GM21423 (cell line): ENCODE measurements around the gene WDR90.
"Not testable (repeated sequence)": the region's sequence is repeated elsewhere in the genome, so short reads cannot be mapped to it uniquely, and the experiment has no call there.

ENCODE experiments used
- ATAC-seq: cut with Tn5 transposase; IDR thresholded peaks from one replicate; pipeline ENCODE4 v1.9.1; 2021; ENCODE audit warnings: mild to moderate bottlenecking, moderate library complexity; ENCODE audit not compliant: unreplicated experiment

WDR90 gene

DNA sequence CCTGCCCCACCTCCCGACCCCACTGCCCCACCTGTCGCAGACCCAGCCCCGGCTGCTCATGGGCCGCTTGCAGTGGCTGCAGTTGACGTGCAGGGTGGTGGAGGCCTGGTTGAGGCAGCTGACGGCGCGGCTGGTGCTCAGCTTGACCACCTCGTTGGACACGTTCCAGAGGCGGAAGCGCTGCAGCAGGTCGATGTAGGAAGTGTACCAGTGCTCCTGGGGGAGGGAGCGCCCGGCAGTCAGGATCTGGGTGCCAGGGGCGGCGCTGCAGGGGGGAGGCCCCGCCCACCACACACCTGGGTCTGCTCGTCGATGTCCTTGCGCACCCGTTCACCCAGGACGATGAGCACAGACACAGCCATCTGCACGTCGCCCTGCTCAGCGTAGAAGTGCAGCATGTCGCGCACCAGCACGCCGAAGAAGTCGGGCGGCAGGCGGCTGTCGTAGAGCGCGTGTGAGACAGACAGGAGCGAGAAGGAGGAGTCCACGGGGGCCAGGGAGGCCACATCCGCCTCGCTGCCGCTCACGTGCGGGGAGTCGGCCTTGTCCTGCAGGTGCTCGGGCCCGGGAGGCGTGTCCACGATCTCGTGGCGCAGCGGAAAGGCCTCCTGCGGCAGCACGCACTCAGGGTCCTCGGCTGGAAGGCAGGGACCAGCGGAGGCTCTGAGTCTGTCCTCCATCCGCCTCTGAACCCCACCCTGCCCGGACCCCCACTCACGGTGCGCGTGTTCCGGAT lies 36.0 kb downstream of the WDR90 start:
- ATAC-seq: no peak

DNA sequence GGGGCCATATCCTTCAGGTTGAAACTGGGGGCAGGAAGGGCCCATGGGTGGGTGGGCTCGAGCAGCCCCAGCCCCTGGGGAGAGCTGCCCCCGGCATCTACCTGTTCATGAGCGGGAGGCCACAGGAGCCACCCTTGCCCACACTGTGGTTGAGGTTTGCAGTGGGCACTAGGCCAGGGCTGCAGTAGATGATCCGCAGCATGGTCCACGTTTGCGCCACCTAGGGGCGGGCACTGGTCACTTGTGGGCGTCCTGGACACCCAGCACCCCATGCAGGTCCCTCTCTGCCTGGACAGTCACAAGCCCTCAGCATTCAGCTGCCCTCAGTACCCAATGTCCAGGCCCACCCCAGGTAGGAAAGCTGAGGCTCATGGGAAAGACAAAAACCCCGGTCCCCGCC lies 36.8 kb downstream of the WDR90 start:
- no peak for ATAC-seq

DNA sequence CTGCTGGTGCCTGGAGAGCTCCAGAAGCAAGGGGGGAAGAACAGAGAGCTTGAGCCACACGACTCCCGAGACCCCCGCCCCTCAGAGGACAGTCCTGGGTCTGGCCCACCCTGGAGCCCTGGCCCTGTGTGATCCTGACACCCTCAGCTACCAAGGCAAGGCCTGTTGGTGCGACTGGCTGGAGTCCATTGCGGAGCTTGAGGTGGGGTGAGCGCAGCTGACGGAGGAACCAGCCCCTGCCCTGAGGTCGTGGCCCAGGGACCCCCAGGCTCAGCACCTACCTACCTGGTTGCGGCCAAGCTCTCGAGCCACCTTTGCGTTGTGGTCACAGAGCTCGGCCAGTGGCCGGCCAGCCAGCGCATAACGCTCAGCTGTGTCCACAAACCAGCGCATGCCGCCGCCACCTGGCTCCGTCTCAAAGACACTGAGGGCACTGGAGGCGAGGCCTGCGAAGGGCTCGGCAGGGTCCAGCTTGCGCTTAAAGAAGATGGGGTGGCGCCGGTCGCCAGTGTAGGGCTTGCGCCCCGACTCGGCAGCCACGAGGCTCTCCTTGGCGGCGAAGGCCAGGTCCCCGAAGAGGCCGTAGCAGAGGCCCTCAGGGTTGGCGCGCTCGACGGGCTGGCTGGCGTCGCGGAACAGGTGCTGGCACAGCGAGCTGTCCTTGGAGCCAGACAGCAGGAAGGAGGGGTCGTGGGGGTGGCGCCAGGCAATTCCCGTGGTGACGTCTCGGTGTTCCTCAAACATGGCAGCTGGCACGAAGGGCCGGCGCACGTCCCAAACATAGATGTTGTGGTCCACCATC lies 37.5 kb downstream of the WDR90 start:
- no peak for ATAC-seq

DNA sequence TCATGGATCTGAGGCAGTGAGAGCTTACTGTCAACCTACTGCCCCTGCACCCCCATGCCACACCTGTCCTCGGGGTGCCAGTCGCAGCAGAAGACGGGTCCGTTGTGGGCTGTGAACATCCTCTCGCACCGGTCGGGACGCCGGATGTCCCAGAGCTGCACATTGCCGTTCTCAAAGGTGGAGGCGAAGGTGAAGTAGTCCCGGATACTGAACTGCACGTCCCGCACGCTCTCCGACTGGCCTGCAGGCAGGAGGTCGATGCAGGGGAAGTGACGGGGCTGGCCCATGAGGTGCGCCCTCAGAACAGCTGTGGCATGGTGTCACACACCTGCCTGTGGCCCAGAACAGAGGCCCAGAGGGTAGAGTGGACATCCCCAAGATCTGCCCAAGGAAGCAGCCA lies 38.3 kb downstream of the WDR90 start:
- no peak for ATAC-seq

DNA sequence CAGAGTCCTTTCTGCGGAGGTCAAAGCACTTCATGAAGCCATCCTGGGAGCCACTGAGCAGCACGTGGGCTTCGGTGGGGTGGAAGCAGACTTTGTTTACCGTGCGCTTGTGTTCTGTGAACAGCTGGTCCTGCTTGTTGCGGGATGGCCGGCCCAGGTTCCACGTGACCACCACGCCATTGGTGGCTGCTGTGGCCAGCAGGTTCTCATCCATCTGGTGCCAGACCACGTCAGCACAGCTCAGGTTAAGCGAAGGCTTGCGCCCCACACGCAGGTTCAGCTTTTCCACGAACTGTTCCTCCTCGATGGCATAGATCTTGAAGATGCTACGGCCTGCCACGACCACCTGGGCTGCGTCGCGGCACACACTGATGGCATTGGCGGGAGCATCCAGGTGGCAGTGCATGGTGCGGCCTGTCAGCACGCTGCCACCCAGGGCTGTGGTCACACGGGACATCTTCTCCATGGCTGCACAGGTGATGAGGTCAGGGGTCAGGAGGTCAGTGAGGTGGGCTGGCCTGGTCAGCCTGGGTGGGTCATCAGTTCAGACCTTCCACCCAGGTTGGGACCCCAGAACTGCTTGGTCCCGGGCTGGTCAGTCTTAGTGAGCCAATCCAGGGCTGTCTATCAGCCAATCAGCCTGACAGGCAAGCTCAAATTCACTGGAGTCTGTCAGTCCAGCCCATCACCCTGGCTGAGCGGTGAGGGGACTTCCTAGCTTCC lies 40.2 kb downstream of the WDR90 start:
- no peak for ATAC-seq

GRCh38 chr16:691242-691641 lies 42.1 kb downstream of the WDR90 start:
- ATAC-seq: not testable (repeated sequence)

GRCh38 chr16:692356-693108 lies 43.4 kb downstream of the WDR90 start:
- no peak for ATAC-seq

DNA sequence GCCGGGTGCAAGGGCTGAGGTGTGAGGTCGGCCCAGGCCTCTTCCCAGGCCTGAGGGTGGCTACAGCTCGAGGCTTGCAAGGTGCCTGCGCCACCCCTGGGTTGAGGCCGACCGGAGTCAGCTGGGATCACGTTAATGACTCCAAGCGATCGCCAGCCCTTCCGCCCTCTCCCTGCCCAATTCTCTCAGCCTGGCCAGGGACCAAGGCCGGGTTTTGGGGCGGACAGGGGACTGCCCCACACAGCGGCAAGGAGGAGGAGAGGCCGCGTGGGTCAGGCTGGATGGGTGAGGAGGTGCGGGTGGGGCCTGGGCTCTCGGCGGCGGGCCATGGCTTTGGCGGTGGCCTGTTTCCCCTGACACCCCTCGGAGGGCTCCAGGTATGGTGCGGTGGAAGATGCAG lies 44.2 kb downstream of the WDR90 start:
- ATAC-seq: no peak

- ATAC-seq: no peak
Measured at GRCh38 chr16:693766-694165, 44.6 kb downstream of the WDR90 start.

DNA sequence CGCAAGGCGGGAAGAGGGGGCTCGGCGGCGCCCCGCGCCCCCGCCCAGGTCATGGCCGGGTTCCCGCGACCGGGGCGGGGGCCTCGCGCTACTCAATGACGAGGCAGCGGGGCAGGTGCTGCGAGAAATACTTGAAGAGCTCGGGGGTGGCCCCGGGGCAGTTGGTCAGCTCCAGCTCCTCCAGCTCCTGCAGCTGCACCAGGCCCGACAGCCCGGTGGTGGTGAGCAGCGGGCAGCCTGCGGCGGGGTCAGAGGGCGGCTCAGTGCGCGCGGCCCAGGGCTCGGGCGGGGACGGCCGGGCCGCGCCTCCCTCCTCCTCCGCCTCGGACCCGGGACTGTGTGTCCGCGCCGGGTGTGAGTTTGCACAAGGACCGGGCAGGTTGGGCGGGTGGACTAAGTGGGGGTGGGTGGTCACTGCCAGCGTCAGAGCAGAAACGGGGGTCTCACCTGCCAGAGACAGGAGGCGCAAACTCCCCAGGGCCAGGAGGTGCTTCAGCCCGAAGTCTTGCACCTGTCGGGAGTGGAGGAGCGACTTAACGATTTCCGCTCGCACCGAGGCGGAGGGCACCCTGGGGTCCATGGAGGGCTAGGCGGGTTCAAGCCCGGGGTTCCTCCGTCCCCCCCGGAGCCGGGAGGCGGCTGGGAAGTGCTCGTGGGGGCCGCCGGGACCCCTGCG lies 45.2 kb downstream of the WDR90 start:
- no peak for ATAC-seq

DNA sequence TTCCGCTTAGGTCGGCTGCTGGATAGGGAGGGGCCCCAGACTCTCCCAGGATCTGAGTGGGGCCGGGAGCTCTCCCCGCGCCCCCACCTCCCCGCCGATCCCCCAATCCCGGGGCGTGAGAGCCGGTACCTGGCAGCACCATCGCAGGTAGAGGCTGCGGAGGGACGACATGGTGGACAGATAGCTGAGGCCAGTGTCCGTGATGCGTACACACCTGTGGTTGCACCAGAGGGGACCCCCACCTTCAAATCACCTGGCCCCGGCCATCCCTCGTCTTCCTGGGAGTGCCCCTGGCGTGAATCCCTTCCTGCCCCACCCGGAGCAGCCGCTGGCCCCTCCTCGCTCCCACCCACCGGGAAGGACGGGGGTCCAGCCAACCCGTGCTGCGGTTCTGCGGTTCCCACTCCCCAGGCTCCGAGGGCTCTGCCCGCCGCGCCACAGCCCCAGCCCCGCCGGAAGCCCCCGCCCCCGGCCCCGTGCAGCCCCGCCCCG lies 45.7 kb downstream of the WDR90 start:
- no peak for ATAC-seq

DNA sequence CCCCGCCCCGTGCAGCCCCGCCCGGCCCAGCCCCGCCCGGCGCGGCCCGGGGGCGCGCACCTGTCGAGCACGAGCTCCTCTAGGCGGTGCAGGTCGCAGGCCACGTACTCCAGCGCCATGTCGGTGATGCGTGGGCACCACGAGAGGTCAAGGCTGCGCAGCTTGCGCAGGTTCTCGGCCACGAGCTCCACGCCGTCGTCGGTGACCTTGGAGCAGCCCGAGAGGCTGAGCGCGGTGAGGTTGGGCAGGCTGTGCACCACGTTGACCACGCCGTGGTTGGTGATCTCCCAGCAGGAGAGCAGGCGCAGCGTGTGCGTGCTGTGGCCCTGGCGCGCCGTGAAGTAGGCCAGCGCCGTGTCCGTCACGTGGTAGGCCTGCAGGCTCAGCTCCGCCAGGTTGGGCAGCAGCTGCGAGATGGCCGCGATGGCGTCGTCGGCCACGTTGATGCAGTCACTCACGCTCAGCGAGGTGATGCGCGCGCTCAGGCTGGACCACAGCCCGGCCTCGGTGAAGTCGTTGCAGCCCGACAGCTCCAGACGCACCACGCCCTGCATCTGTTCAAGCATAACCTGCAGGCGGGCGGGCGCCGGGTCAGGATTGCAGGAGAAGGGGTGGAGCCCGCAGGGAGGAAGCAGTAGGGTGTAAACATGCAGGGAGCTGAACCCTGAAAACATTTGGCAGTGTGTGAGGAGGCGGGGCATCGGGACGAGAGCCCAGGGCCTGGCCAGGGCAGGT lies 46.4 kb downstream of the WDR90 start:
- ATAC-seq: no peak

- ATAC-seq: no peak
Measured at GRCh38 chr16:698911-699671, 49.9 kb downstream of the WDR90 start.

GRCh38 chr16:700684-701584 lies 51.8 kb downstream of the WDR90 start:
- ATAC-seq: no peak

GRCh38 chr16:702341-702740 lies 53.2 kb downstream of the WDR90 start:
- ATAC-seq: no peak

GRCh38 chr16:703406-703805 lies 54.2 kb downstream of the WDR90 start:
- ATAC-seq: no peak

- no peak for ATAC-seq
Measured at GRCh38 chr16:704047-704446, 54.9 kb downstream of the WDR90 start.
